Measurements from ENCODE around the gene MICAL2. TPM values are rescaled to one million over a fixed set of nuclear protein-coding genes. Genes with fewer than 3 reads are reported as not detected.

The MICAL2 gene
- total RNA-seq, 1 experiment from 2014 or later = 62.9 TPM

DNA sequence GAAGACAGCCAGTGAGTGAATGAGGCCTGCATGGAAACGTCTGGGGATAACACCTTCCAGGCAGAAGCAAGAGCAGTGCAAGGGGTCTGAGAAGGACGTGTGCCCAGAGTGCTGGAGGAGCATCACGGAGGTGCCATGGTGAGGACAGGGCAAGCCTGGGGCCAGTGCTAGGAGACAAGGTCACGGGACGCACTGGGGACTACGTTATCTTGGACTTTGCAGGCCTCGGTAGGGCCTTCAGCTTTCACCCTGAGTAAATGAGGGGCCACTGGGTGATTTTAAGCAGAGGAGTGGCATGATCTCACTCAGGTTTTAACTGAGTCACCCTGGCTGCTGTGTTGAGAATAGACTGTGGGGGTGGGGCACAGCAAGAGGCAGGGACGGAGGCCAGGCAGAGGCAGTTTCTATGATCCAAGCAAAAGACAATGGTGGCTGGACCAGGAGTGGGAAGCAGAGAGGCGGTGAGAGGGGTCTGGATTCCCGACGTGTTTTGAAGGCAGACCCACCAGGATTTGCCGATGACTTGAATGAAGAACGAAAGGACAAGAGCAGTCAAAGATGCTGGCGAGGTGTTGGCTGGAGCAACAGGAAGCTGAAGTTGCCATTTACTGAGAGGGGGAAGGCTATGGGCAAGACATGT is 164.3 kb downstream of the MICAL2 start:
- H3K9ac ChIP-seq (ENCODE audit: low read length) = no peak overlapping the region
- ChIA-PET POLR2A (ENCODE audit: unreplicated experiment) (no interaction called here), CTCF (no interaction called here)
- intact Hi-C loops (cut with micrococcal nuclease) = no loop called here
- H3K79me2 ChIP-seq (ENCODE audit: low read length) = no peaks in the 10 kb centered on the region
- no peaks in the 10 kb centered on the region for H3F3A ChIP-seq (ENCODE audit: low read length, unreplicated experiment)
- no peaks in the 10 kb centered on the region for H3K9me2 ChIP-seq (replicated peaks; ENCODE audit: low read length)
- no peaks in the 10 kb centered on the region for H3K9me3 ChIP-seq (ENCODE audit: low read length)
- no peak overlapping the region for H3K4me3 ChIP-seq (ENCODE audit: low read length)
- no peak overlapping the region for H3K27ac ChIP-seq (ENCODE audit: low read length)
- no peak for ATAC-seq
- no peak overlapping the region for H2AFZ ChIP-seq (ENCODE audit: low read length)
- peak; percentile 17 for DNase-seq
- H3K4me2 ChIP-seq (ENCODE audit: low read length) = no peak overlapping the region
- H4K20me1 ChIP-seq (ENCODE audit: low read length) = no peaks in the 10 kb centered on the region
- no peaks in the 10 kb centered on the region for H3K27me3 ChIP-seq (ENCODE audit: low read length)
- no TSS peak for BruUV-seq (replicated peaks)
- H3K36me3 ChIP-seq (ENCODE audit: low read depth, low read length) = no peaks in the 10 kb centered on the region
- peaks cover 16% of the 10 kb centered on the region for H3K4me1 ChIP-seq (ENCODE audit: insufficient read depth, low read length)
- TF ChIP-seq, protein P1, sequence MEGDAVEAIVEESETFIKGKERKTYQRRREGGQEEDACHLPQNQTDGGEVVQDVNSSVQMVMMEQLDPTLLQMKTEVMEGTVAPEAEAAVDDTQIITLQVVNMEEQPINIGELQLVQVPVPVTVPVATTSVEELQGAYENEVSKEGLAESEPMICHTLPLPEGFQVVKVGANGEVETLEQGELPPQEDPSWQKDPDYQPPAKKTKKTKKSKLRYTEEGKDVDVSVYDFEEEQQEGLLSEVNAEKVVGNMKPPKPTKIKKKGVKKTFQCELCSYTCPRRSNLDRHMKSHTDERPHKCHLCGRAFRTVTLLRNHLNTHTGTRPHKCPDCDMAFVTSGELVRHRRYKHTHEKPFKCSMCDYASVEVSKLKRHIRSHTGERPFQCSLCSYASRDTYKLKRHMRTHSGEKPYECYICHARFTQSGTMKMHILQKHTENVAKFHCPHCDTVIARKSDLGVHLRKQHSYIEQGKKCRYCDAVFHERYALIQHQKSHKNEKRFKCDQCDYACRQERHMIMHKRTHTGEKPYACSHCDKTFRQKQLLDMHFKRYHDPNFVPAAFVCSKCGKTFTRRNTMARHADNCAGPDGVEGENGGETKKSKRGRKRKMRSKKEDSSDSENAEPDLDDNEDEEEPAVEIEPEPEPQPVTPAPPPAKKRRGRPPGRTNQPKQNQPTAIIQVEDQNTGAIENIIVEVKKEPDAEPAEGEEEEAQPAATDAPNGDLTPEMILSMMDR (conservative IDR thresholded peaks at IDR 0.05; ENCODE audit: low read depth, low read length) = no peak
- TF ChIP-seq EZH2phosphoT487 (IDR thresholded peaks at IDR 0.05; ENCODE audit: borderline replicate concordance, low read length) (no peak), EZH2 (IDR thresholded peaks at IDR 0.05; ENCODE audit: low read length, unreplicated experiment) (no peak)

DNA sequence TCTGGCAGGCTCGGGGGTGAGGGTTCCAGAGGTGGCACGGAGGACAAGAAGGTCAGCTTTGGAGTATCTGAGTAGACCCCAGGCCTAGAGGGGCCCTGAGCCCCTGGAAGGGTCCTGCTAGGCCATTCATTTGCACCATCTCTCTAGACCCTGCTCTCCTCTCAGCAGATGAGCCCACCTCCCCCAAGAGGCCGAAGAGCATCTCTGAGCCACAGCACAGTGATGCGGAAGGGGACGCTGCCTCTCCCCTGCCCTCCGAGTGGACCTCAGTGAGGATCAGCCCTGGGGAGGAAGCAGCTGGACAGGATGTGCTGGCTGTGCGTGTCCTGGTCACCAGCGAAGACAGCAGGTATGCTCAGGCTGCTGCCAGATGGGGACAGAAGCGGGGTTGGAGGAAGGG is 165.4 kb downstream of the MICAL2 start:
- BruUV-seq (replicated peaks) = no TSS peak
- POLR2A ChIA-PET (ENCODE audit: unreplicated experiment) = no interaction called here
- DNase-seq (no peak), ATAC-seq (no peak)
- TF ChIP-seq EZH2phosphoT487 (IDR thresholded peaks at IDR 0.05; ENCODE audit: borderline replicate concordance, low read length) (no peak), EZH2 (IDR thresholded peaks at IDR 0.05; ENCODE audit: low read length, unreplicated experiment) (no peak)
- TF ChIP-seq, protein P1 (conservative IDR thresholded peaks at IDR 0.05; ENCODE audit: low read depth, low read length) = no peak
- Histone ChIP-seq H2AFZ (ENCODE audit: low read length) (no peak overlapping the region), H3K4me2 (ENCODE audit: low read length) (no peak overlapping the region), H3K79me2 (ENCODE audit: low read length) (no peaks in the 10 kb centered on the region), H3K9ac (ENCODE audit: low read length) (no peak overlapping the region), H3K9me3 (ENCODE audit: low read length) (no peaks in the 10 kb centered on the region), H3K36me3 (ENCODE audit: low read depth, low read length) (no peaks in the 10 kb centered on the region), H3K4me3 (ENCODE audit: low read length) (no peak overlapping the region), H3F3A (ENCODE audit: low read length, unreplicated experiment) (no peaks in the 10 kb centered on the region), H3K27me3 (ENCODE audit: low read length) (no peaks in the 10 kb centered on the region), H4K20me1 (ENCODE audit: low read length) (no peaks in the 10 kb centered on the region), H3K4me1 (ENCODE audit: insufficient read depth, low read length) (peaks cover 9% of the 10 kb centered on the region; the same call in 1 of the 2 replicates), H3K9me2 (replicated peaks; ENCODE audit: low read length) (no peaks in the 10 kb centered on the region), H3K27ac (ENCODE audit: low read length) (no peak overlapping the region)
- CTCF ChIA-PET = no interaction called here
- intact Hi-C loops (cut with micrococcal nuclease) = no loop called here

DNA sequence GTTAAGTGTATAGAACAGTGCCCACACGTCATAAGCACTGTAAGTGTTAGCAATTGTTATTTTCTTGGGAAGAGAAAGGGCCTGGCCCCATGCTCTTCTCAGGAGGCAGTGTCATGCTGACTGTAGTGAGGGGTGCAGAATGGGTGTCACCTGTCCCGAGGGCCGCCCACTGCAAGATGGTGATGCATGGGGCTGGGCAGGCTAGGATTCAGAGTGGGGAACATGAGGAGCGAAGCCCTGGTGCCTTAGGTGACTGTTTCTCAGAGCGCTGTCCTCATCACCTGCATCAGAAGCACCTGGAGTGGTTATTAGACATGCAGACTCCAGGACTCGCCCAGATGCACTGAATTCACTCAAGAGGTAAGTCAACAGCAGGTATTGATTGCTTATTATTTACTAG is 166.0 kb downstream of the MICAL2 start:
- no peaks in the 10 kb centered on the region for H4K20me1 ChIP-seq (ENCODE audit: low read length)
- ChIA-PET CTCF (no interaction called here), POLR2A (ENCODE audit: unreplicated experiment) (no interaction called here)
- intact Hi-C loops (cut with micrococcal nuclease) = no loop called here
- H3K9me3 ChIP-seq (ENCODE audit: low read length) = no peaks in the 10 kb centered on the region
- H3K79me2 ChIP-seq (ENCODE audit: low read length) = no peaks in the 10 kb centered on the region
- H3K9ac ChIP-seq (ENCODE audit: low read length) = no peak overlapping the region
- no peak overlapping the region for H2AFZ ChIP-seq (ENCODE audit: low read length)
- peaks cover 11% of the 10 kb centered on the region; the same call in 1 of the 2 replicates for H3K4me1 ChIP-seq (ENCODE audit: insufficient read depth, low read length)
- H3K4me3 ChIP-seq (ENCODE audit: low read length) = no peak overlapping the region
- H3K27ac ChIP-seq (ENCODE audit: low read length) = no peak overlapping the region
- DNase-seq = no peak
- no peaks in the 10 kb centered on the region for H3K27me3 ChIP-seq (ENCODE audit: low read length)
- no peak for TF ChIP-seq EZH2 (IDR thresholded peaks at IDR 0.05; ENCODE audit: low read length, unreplicated experiment)
- no peak for TF ChIP-seq EZH2phosphoT487 (IDR thresholded peaks at IDR 0.05; ENCODE audit: borderline replicate concordance, low read length)
- no peak for ATAC-seq
- no peaks in the 10 kb centered on the region for H3K9me2 ChIP-seq (replicated peaks; ENCODE audit: low read length)
- H3F3A ChIP-seq (ENCODE audit: low read length, unreplicated experiment) = no peaks in the 10 kb centered on the region
- BruUV-seq (replicated peaks) = no TSS peak
- no peaks in the 10 kb centered on the region for H3K36me3 ChIP-seq (ENCODE audit: low read depth, low read length)
- H3K4me2 ChIP-seq (ENCODE audit: low read length) = no peak overlapping the region

All from PC-3 (cell line).